Measurements from ENCODE around the gene SAGE1.
A peak's percentile ranks its signal among the peaks of the same experiment; 100 is the strongest.
"Not testable (repeated sequence)": the region's sequence is repeated elsewhere in the genome, so short reads cannot be mapped to it uniquely, and the experiment has no call there.

Gene SAGE1, protein sequence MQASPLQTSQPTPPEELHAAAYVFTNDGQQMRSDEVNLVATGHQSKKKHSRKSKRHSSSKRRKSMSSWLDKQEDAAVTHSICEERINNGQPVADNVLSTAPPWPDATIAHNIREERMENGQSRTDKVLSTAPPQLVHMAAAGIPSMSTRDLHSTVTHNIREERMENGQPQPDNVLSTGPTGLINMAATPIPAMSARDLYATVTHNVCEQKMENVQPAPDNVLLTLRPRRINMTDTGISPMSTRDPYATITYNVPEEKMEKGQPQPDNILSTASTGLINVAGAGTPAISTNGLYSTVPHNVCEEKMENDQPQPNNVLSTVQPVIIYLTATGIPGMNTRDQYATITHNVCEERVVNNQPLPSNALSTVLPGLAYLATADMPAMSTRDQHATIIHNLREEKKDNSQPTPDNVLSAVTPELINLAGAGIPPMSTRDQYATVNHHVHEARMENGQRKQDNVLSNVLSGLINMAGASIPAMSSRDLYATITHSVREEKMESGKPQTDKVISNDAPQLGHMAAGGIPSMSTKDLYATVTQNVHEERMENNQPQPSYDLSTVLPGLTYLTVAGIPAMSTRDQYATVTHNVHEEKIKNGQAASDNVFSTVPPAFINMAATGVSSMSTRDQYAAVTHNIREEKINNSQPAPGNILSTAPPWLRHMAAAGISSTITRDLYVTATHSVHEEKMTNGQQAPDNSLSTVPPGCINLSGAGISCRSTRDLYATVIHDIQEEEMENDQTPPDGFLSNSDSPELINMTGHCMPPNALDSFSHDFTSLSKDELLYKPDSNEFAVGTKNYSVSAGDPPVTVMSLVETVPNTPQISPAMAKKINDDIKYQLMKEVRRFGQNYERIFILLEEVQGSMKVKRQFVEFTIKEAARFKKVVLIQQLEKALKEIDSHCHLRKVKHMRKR

DNA sequence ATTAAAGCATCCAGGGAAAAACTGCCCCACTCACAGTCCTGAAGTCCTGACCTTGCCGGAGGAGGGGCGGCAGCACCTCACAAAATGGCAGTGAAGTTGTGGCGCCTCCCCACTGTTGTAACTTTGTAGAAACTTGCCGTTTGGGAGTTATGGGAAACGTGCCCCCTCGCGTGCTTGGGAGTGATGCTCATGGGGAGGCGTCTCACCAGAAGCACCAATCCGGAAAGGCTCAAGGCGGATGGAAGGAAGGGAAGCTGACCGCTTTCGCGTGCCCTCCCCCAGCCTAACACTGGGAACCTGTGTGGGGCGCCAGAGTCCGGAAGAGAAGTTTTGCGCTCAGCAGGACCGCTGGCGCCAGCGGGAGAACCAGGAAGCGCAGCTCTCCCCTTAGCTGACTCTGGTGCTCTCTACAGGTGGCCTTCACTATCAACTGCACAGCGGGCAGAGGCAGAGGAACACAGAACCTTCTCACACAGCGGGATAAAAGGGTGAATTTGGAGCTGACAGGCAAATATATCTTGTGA lies at the start of gene SAGE1, which contains the start of gene CT45A10:
Gene SAGE1, plus strand, starts transcription at position 423 of the 524 bp plus-strand sequence. CDS start 2,527 bp downstream, outside the sequence.
Gene CT45A10, minus strand, starts transcription at position 151 of the 524 bp plus-strand sequence. CDS start 8,100 bp downstream, outside the sequence.
- no peaks in the 10 kb centered on the region for H3K36me3 ChIP-seq (ENCODE audit: insufficient read depth)
- H4K20me1 ChIP-seq (ENCODE audit: insufficient read depth), result no peaks in the 10 kb centered on the region
- H3K4me3 ChIP-seq (IDR thresholded peaks at IDR 0.05; ENCODE audit: insufficient read depth, low read depth, low read length), result no peak within 1 kb of the TSS
- no peak for TF ChIP-seq CTCF (conservative IDR thresholded peaks at IDR 0.05; ENCODE audit: low read depth, low read length)
- H3K4me2 ChIP-seq, result no peak within 1 kb of the TSS
- no peaks in the 10 kb centered on the region for H3K27me3 ChIP-seq (ENCODE audit: insufficient read depth, low read depth)
- H3K4me1 ChIP-seq (ENCODE audit: low read depth, poor library complexity, severe bottlenecking), result no peaks in the 10 kb centered on the region
- no peak within 1 kb of the TSS for H2AFZ ChIP-seq (ENCODE audit: low read depth)
- no peaks in the 10 kb centered on the region for H3K79me2 ChIP-seq (ENCODE audit: insufficient read depth, low read depth)
- no peak within 1 kb of the TSS for H3K27ac ChIP-seq
- no peak within 1 kb of the TSS for H3K9ac ChIP-seq

- H3K27me3 ChIP-seq (ENCODE audit: insufficient read depth, low read depth); H3K27ac ChIP-seq; H4K20me1 ChIP-seq (ENCODE audit: insufficient read depth); H3K36me3 ChIP-seq (ENCODE audit: insufficient read depth); H3K4me3 ChIP-seq (IDR thresholded peaks at IDR 0.05; ENCODE audit: insufficient read depth, low read depth, low read length); H3K4me1 ChIP-seq (ENCODE audit: low read depth, poor library complexity, severe bottlenecking); H2AFZ ChIP-seq (ENCODE audit: low read depth); H3K9ac ChIP-seq; H3K79me2 ChIP-seq (ENCODE audit: insufficient read depth, low read depth); H3K4me2 ChIP-seq: not testable (repeated sequence)
These were observed 39.1 kb upstream of the SAGE1 start, which contains the start of gene CT45A8 for GRCh38 chrX:135854438-135854837. Gene CT45A8 (minus strand): TSS chrX:135854538. CDS start chrX:135850783, 3,755 bp downstream.

DNA sequence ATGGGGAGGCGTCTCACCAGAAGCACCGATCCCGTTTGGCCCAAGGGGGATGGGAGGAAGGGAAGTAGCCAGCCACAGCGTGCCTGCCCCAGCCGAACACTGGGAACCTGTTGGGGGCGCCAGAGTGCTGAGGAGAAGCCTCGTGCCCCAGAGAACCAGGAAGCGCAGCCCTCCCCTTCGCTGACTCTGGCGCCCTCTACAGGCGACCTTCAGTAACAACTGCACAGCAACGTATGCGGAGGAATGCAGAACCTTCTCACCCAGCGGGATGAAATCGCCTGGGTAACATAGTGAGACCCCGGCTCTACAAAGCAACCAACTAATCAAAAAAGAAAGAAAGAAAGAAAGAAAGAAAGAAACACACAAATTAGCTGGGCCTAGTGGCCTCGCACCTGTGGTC lies 21.8 kb upstream of the SAGE1 start, which contains the start of gene CT45A9:
Gene CT45A9, minus strand, starts transcription at position 101 of the 400 bp plus-strand sequence. CDS start 3,751 bp downstream, outside the sequence.
- not testable (repeated sequence) for H2AFZ ChIP-seq (ENCODE audit: low read depth); H3K36me3 ChIP-seq (ENCODE audit: insufficient read depth); H3K27ac ChIP-seq; H3K4me1 ChIP-seq (ENCODE audit: low read depth, poor library complexity, severe bottlenecking); H3K4me3 ChIP-seq (IDR thresholded peaks at IDR 0.05; ENCODE audit: insufficient read depth, low read depth, low read length); H3K79me2 ChIP-seq (ENCODE audit: insufficient read depth, low read depth); H3K27me3 ChIP-seq (ENCODE audit: insufficient read depth, low read depth); H3K9ac ChIP-seq; H3K4me2 ChIP-seq; H4K20me1 ChIP-seq (ENCODE audit: insufficient read depth)

- H3K4me3 ChIP-seq (IDR thresholded peaks at IDR 0.05; ENCODE audit: insufficient read depth, low read depth, low read length); H3K27ac ChIP-seq; H3K9ac ChIP-seq; H2AFZ ChIP-seq (ENCODE audit: low read depth); H3K36me3 ChIP-seq (ENCODE audit: insufficient read depth); H4K20me1 ChIP-seq (ENCODE audit: insufficient read depth); H3K4me1 ChIP-seq (ENCODE audit: low read depth, poor library complexity, severe bottlenecking); H3K4me2 ChIP-seq; H3K27me3 ChIP-seq (ENCODE audit: insufficient read depth, low read depth); H3K79me2 ChIP-seq (ENCODE audit: insufficient read depth, low read depth): not testable (repeated sequence)
These were observed 10.8 kb upstream of the SAGE1 start for GRCh38 chrX:135882741-135883140.

DNA sequence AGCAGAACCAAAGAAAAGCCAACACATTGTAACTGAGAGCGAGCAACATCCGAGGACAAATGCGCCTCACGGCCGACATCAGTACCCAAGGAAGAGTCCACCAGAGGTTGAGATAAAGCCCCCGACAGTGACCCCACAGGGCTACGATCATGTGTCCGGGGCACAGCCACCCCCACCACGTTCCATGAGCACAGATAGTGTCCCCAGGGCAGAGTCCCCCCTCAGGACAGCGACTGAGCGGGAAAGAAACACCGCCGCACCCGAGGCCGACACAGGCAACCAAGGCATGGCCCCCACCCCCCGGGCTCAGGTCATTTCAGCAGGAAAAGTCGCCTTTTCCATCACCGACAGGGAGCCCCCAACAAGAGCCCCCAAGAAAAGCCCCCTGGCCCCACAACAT lies 5.3 kb upstream of the SAGE1 start:
- not testable (repeated sequence) for H3K79me2 ChIP-seq (ENCODE audit: insufficient read depth, low read depth); H3K9ac ChIP-seq; H3K27ac ChIP-seq; H3K27me3 ChIP-seq (ENCODE audit: insufficient read depth, low read depth); H3K36me3 ChIP-seq (ENCODE audit: insufficient read depth); H4K20me1 ChIP-seq (ENCODE audit: insufficient read depth); H2AFZ ChIP-seq (ENCODE audit: low read depth); H3K4me2 ChIP-seq; H3K4me1 ChIP-seq (ENCODE audit: low read depth, poor library complexity, severe bottlenecking); H3K4me3 ChIP-seq (IDR thresholded peaks at IDR 0.05; ENCODE audit: insufficient read depth, low read depth, low read length)

GRCh38 chrX:135888976-135889375 lies 4.5 kb upstream of the SAGE1 start:
- H3K27me3 ChIP-seq (ENCODE audit: insufficient read depth, low read depth); H3K4me1 ChIP-seq (ENCODE audit: low read depth, poor library complexity, severe bottlenecking); H3K4me3 ChIP-seq (IDR thresholded peaks at IDR 0.05; ENCODE audit: insufficient read depth, low read depth, low read length); H3K79me2 ChIP-seq (ENCODE audit: insufficient read depth, low read depth); H3K36me3 ChIP-seq (ENCODE audit: insufficient read depth); H4K20me1 ChIP-seq (ENCODE audit: insufficient read depth); H2AFZ ChIP-seq (ENCODE audit: low read depth); H3K9ac ChIP-seq; H3K27ac ChIP-seq; H3K4me2 ChIP-seq: not testable (repeated sequence)
- 0 out of 2 replicates have a peak, but pooled peaks have one; percentile 25 for TF ChIP-seq CTCF (conservative IDR thresholded peaks at IDR 0.05; ENCODE audit: low read depth, low read length)

All from KMS-11 (cell line).